Subcutaneous adipose tissue (tissue), 4 donors: ENCODE data around the gene KAT2A. TPM values are rescaled to one million over a fixed set of nuclear protein-coding genes. Genes with fewer than 3 reads are reported as not detected.

Experiments used
- total RNA-seq, 4 donors: library from RNA; depleted of rRNA; stranded (reverse); fragments of >200 nt; gene quantifications; one replicate each; pipeline ENCODE4 v1.1.0, GENCODE V29; 2016
- TF ChIP-seq, protein P1 (sequence below): fragments of 450-650 bp; IDR thresholded peaks from one replicate; pipeline ENCODE4 v1.5.1; 2016; ENCODE audit warnings: low read depth, mild to moderate bottlenecking, control low read depth, antibody characterized with exemption, moderate library complexity

The KAT2A gene
- total RNA-seq, 4 donors from 2014 or later: 27.2 to 49.9 (median 32.8) TPM

DNA sequence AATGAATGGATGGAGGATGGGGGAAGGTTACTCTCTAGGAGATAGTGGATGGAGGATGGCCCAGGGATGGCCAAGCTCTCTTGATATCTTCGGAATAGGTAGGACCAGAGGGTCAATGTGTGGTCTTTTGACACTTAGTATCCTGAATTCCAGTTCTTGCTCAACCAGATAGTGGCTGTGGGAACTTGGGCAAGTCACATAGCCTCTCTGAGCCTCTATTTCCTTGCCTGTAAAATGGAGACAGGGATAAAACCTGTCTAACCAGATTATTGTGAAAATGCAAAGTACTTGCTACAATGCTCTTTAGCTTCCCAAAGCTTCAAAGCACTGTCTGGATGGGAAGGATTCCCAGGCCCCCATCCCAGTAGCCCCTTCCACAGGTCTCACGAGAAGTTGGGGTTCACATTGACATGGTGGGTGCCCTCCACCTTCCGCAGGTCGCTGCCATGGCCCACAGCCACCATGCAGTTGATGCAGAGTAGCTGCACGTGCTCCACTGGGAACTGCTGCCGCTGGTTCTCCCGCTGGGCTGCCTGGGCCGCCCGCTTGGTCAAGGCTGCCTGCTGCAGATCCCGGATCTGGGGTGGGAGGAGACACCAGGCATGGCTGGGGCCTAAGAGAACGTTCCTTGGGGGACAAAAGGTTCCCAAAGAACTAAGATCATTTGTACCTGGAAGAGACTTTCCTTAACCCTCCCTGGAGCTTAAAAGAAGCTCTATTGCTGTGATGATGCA is 17.8 kb downstream of the KAT2A start:
- TF ChIP-seq, protein P1, sequence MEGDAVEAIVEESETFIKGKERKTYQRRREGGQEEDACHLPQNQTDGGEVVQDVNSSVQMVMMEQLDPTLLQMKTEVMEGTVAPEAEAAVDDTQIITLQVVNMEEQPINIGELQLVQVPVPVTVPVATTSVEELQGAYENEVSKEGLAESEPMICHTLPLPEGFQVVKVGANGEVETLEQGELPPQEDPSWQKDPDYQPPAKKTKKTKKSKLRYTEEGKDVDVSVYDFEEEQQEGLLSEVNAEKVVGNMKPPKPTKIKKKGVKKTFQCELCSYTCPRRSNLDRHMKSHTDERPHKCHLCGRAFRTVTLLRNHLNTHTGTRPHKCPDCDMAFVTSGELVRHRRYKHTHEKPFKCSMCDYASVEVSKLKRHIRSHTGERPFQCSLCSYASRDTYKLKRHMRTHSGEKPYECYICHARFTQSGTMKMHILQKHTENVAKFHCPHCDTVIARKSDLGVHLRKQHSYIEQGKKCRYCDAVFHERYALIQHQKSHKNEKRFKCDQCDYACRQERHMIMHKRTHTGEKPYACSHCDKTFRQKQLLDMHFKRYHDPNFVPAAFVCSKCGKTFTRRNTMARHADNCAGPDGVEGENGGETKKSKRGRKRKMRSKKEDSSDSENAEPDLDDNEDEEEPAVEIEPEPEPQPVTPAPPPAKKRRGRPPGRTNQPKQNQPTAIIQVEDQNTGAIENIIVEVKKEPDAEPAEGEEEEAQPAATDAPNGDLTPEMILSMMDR: no peak

DNA sequence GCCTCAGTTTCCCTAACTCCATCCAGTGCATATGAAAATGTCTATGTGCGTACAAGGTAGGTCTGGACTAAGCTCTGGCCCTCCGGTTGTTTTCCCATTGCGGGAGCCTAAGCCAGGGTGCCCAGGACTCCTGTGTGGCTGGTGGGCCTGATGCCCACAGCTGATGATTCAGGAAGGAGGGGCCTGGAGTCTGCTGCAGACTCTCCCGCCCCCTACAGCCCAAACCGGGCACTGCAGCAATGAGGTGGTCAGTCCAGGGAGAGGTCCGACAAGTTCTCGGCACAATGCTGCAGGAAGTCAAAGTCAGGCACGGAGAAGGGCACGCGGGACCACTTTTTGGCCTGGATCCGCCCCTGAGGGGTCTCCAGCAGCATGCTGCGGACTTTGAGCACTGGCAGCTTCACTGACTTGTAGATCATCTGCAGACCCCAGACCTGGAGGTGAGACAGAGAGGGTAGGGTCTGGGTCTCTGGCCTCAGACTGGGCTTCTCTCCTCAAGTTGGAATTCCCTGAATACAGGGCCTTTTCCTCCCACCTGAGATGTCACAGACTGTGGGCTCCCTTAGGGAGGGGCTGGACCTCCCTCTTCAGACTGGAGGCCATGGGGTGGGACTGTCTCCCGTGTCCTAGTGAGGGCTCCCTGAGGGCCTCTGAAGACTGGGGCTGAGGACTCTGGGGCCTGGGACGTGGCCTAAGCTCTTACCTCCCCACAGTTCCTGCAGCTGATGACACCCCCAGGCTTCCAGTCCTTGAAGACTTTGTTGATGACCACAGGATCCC is 19.5 kb downstream of the KAT2A start:
- TF ChIP-seq, protein P1: no peak

DNA sequence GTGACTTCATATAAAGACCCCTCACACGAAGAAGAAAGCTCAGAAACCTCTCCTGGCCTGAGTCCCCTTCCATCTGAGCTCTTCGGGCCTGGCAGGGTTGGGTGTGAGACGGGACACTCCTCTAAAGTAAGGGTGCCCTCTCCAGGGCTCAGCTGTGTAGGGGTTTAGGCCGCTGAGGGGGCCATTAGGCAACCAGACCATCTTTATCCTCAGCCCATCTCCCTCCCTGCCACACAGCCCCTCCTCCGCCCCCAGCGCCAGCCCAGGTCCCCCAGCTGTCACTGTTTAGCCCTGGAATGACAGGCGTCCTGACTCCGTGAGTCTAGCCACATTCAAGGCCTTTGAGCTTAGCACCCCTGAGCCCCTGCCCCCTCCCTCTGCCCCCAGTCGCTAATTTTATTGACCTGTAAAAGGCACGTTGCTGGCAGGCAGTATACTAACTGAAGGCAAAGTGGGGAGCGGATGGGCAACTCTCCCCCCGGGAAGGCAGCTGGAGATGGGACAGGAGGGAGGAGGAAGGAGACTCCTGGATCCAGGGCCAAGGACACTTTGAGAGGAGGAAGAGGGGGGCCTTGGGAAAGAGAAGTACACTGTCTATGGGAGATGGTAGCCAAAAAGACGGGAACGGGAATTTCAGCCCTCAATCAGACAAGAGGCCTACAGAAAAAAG is 22.3 kb downstream of the KAT2A start:
- TF ChIP-seq, protein P1: no peak

DNA sequence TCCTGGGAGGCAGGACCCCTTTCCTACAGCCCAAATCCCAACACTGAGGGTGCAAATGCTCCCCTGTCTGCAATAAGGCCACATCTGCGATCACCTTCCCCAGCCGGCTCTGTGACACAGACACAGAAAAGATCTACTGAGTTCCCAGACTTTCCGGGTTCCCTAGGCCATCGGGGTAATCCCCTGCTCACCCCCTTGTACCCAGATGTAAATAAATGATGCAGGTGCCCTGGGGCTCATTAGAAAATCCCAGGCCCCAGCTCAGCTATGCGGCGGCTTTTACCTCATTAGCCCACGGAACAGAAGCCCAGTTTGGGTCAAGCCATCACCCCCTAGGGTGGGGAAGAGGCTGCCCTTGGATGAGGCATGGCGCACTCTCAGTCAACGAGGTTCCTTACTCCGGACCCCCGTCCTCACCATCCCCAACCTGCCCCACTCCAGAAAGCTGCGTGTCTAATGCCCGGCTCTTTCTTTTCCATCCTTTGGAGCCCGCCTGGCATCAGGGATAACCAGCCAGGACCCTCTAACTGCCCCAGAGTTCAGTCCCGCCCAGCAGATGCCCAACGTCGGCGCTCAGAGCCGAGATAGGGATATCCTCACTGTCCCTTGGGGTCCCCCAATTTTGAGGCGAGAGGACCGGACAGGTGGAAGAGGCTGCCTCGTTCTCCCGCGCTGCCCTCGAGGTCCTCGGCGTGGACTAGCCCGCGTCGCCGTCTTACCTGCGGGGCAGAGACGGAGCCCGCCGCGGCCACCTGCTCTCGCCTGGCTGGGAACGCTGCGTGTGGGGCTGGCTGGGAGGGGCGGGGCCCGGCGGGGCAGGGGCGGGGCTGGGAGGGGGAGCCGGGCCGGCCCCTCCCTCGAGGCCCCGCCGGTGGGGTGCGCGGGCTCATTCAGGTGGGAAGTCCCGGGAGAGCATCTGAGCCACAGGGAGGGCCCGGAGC is 23.2 kb downstream of the KAT2A start, which contains the start of gene ZNF385C:
Gene ZNF385C, minus strand, starts transcription at position 783 of the 941 bp plus-strand sequence. CDS start 35,417 bp downstream, outside the sequence.
- TF ChIP-seq, protein P1: no peak

DNA sequence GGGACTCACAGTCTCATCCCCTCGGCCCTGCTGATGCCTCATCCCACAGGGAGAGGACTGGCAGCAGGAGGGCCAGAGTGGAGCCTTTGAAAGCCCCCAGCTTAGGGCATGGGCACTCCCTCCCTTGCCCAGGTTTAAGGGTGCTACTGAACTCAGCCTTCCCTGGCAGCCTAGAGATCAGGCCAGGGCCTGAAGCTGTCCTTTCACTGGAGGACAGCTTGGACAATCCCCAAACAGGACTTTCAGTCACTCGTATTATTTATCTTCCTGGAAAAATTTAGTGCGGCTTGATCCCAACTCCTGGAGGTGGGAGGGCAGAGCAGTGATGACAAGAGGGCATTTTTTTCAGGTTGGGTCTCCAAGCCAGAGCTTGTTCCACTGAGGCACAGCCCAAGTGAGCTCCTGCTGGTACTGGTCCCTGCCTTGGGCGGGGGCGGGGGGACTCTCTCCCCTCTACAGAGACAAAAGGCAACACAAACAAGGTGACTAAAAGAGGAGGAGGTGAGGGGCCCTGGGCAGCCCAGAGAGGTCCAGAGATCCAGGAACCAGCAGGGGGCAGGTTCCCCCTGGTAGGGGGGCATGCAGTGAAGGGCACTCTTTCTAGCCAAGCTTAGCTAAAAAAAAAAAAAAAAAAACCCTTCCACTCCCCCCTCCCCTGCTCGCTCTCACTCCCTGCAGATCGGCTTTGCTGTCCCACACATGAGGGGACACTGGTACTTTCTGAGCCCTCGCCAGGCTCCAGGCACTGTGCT is 24.6 kb downstream of the KAT2A start:
- TF ChIP-seq, protein P1: no peak

DNA sequence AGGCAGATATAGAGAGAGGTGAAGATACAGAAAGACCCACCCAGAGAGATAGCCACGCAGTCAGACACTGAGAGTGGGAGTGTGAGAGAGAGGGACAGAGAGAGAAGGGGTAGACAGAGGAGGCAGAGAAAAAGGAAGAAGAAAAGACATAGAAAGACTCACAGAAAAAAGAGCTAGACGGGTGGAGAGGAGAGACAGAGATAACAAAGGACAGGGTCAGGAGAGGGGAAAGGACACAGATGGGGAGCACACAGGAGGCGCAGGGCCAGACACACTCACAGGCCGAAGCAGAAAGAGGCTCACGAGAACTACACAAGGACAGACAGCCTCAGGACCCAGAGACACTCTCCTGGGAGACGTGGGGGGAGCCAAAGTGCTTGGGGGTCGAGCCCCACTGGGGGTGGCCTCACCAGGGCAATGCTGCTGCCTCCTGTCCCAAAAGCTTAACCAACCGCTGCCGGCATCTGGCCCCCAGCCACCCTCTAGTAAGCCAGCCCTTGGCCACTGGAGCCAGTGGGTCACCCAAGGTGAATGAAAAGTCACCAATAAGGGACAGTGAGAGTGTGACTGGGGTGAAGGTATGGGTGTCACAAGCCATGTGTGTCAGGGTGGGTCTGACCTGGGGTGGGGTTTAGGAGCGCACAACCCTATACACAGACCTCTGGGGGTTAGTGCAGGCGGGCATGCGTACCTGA is 26.6 kb downstream of the KAT2A start:
- TF ChIP-seq, protein P1: no peak
